CD4-positive, alpha-beta memory T cell (primary cell): ENCODE results near the gene ADIPOR2. TPM values are rescaled to one million over a fixed set of nuclear protein-coding genes. Genes with fewer than 3 reads are reported as not detected.

Experiments used
- CTCF ChIA-PET: fragments of 350-600 bp; sonication (Branson Sonifier 250); formaldehyde crosslinking; loops from one replicate; lab custom pipeline; 2021; ENCODE audit warnings: inconsistent platforms; ENCODE audit not compliant: partially characterized antibody; lab: Charles Lee
- POLR2A ChIA-PET: fragments of 350-600 bp; sonication (Branson Sonifier 250); formaldehyde crosslinking; loops from one replicate; lab custom pipeline; 2021; ENCODE audit not compliant: partially characterized antibody; lab: Charles Lee
- DNase-seq, 5 donors: peaks; one replicate each; pipeline versions ENCODE4 v3.0.0 to v3.0.0-alpha.2; 2020 to 2022; ENCODE audit warnings: mixed read lengths in 1 of 5
- H3K27ac ChIP-seq: one replicate; pipeline ENCODE4 v1.7.0; 2013; ENCODE audit warnings: low read depth, low read length
- H3K27me3 ChIP-seq: 2 replicates; pipeline ENCODE4 v1.7.0; 2013; ENCODE audit warnings: mild to moderate bottlenecking, low read length, moderate library complexity; ENCODE audit not compliant: insufficient read depth
- H3K36me3 ChIP-seq: 2 replicates; pipeline ENCODE4 v1.7.0; 2013; ENCODE audit warnings: mild to moderate bottlenecking, low read length, moderate library complexity; ENCODE audit not compliant: insufficient read depth
- H3K4me1 ChIP-seq: 2 replicates; pipeline ENCODE4 v1.7.0; 2013; ENCODE audit warnings: mild to moderate bottlenecking, low read length, moderate library complexity; ENCODE audit not compliant: insufficient read depth
- H3K4me3 ChIP-seq, 2 donors: one replicate each; pipeline ENCODE4 v1.7.0; 2013; ENCODE audit warnings: low read length in 2 of 2, mild to moderate bottlenecking in 1 of 2
- H3K9me3 ChIP-seq, 2 donors: one replicate each; pipeline ENCODE4 v1.7.0; 2013; ENCODE audit warnings: low read length in 2 of 2, control low read depth in 1 of 2; ENCODE audit not compliant: control insufficient read depth in 1 of 2
- H3K27ac Mint-ChIP-seq, 7 donors: one replicate each; pipeline ENCODE4 v1.8.0; 2020 to 2021; ENCODE audit warnings: mixed read lengths in 7 of 7, mild to moderate bottlenecking in 6 of 7, inconsistent platforms in 3 of 7, moderate library complexity in 3 of 7
- H3K27me3 Mint-ChIP-seq, 2 donors: one replicate each; pipeline ENCODE4 v1.8.0; 2020 to 2021; ENCODE audit warnings: mixed read lengths in 2 of 2
- H3K36me3 Mint-ChIP-seq, 2 donors: one replicate each; pipeline ENCODE4 v1.8.0; 2020 to 2021; ENCODE audit warnings: mixed read lengths in 2 of 2, inconsistent platforms in 1 of 2, mild to moderate bottlenecking in 1 of 2
- H3K4me1 Mint-ChIP-seq, 4 donors: one replicate each; pipeline ENCODE4 v1.8.0; 2020 to 2021; ENCODE audit warnings: mixed read lengths in 4 of 4, mild to moderate bottlenecking in 1 of 4
- H3K4me3 Mint-ChIP-seq, 8 donors: one replicate each; pipeline ENCODE4 v1.8.0; 2020 to 2021; ENCODE audit warnings: mixed read lengths in 8 of 8, mild to moderate bottlenecking in 7 of 8, moderate library complexity in 6 of 8, inconsistent platforms in 3 of 8
- H3K9me3 Mint-ChIP-seq, 8 donors: one replicate each; pipeline ENCODE4 v1.8.0; 2020 to 2021; ENCODE audit warnings: mixed read lengths in 8 of 8, mild to moderate bottlenecking in 5 of 8, inconsistent platforms in 3 of 8, moderate library complexity in 1 of 8
- intact Hi-C: fragments of 100-400 bp; cut with micrococcal nuclease; formaldehyde crosslinking; loops from one replicate; pipeline ENCODE4 v1.15.1; 2023
- microRNA-seq: library from miRNA; unstranded; fragments of <30 nt; microRNA quantifications from one replicate; pipeline ENCODE4 v1.2.0, GENCODE V29; 2021; ENCODE audit warnings: borderline replicate concordance, borderline number of aligned reads, borderline microRNAs expressed, mixed read lengths
- polyA plus RNA-seq, 2 donors: library from polyadenylated mRNA; unstranded; fragments of 300-500 nt; fragmentation: Illumina TruSeq; gene quantifications; one replicate each; pipeline ENCODE4 v1.2.3, GENCODE V29; 2021
- total RNA-seq, 2 experiments: library from RNA; stranded (reverse); gene quantifications; one replicate each; pipeline ENCODE4 v1.2.3, GENCODE V29; 2021

The ADIPOR2 gene
- total and polyA plus RNA-seq, 4 experiments from 2014 or later: 1.8 to 36.2 (median 19.6) TPM

DNA sequence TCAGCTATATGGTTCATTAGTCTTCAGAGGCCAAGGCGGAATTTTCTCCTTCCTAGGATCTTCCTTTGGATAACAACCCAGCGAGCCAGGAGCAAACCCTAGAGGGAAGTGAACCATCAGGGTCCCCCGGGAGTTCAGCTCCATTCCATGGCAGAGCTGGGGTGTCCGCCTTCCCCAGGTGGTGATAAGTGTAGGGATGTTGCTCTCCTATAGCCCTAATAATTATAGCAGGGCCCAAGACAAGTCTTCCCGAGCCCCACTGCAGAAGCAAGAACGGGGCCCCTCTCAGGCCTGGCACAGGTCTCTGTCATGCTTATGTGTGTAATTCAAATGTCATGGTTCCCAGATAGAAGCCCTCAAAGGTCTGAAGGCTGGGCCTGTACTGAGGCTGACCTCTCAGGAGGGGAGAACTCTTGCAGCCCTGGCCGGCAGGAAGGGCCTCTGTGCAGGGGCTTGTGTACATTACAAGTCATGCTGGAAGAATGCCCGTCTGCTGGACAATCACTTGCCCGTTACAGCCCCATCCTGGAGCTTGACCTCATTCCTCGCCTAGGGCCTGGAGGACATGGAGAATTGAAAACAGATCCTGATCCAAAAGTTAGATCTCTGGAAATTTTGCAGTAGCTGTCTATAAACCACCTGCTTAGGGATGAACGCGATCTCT lies 146.8 kb downstream of the ADIPOR2 start:
- Histone ChIP-seq H3K9me3 (no peaks in the 10 kb centered on the region), H3K4me1 (no peaks in the 10 kb centered on the region), H3K36me3 (no peaks in the 10 kb centered on the region), H3K4me3 (no peak overlapping the region), H3K27me3 (no peaks in the 10 kb centered on the region), H3K27ac (no peak overlapping the region)
- Mint-ChIP-seq H3K36me3 (no peaks in the 10 kb centered on the region), H3K9me3 (no peaks in the 10 kb centered on the region), H3K4me3 (no peak overlapping the region), H3K4me1 (no peaks in the 10 kb centered on the region), H3K27me3 (peaks cover 7 to 16% of the 10 kb centered on the region in 2 donors), H3K27ac (no peak overlapping the region)
- DNase-seq: no peak
- ChIA-PET CTCF (no interaction called here), POLR2A (no interaction called here)
- intact Hi-C loops: no loop called here

Small RNA genes within 50 kb of the gene (microRNA-seq; reads per million reads assigned to microRNA genes)
- not detected for gene MIR3649

Other genes starting within 250 kb of the ADIPOR2 start
- 10 to 100 TPM; 41.6 to 43.4 TPM for gene FBXL14, start 96.5 kb upstream of the ADIPOR2 start, total RNA-seq
- 10 to 100 TPM; 14.6 to 29.2 TPM for gene FBXL14, start 96.5 kb upstream of the ADIPOR2 start, polyA plus RNA-seq
- under 1 TPM in 1 of 2 experiments, not detected in 1; 0.17 TPM for gene WNT5B, start 61.8 kb upstream of the ADIPOR2 start, total RNA-seq
- gene WNT5B, start 61.8 kb upstream of the ADIPOR2 start, polyA plus RNA-seq: under 1 TPM in 1 of 2 donors, not detected in 1; 0.61 TPM
- not detected for gene LRTM2, start 129.5 kb downstream of the ADIPOR2 start, total RNA-seq
- gene LRTM2, start 129.5 kb downstream of the ADIPOR2 start, polyA plus RNA-seq: not detected
- gene CACNA2D4, start 227.6 kb downstream of the ADIPOR2 start, total RNA-seq: 10 to 100 TPM; 15.1 to 19.2 TPM
- 10 to 100 TPM; 12.4 to 14.1 TPM for gene CACNA2D4, start 227.6 kb downstream of the ADIPOR2 start, polyA plus RNA-seq